Hepatocyte (in vitro differentiated cells): Measurements from ENCODE around the gene CLK1.

Experiments
- EZH2 ChIP-seq: fragments of 200-600 bp; sonication (generic); IDR thresholded peaks from 2 replicates; pipeline ENCODE4 v1.6.1; 2016; ENCODE audit warnings: antibody characterized with exemption, mild to moderate bottlenecking, borderline replicate concordance
- TF ChIP-seq, protein P1 (sequence below): fragments of 200-600 bp; sonication (generic); IDR thresholded peaks from 2 replicates; pipeline ENCODE4 v1.5.1; 2016; ENCODE audit warnings: antibody characterized with exemption, mild to moderate bottlenecking; ENCODE audit not compliant: poor library complexity

DNA sequence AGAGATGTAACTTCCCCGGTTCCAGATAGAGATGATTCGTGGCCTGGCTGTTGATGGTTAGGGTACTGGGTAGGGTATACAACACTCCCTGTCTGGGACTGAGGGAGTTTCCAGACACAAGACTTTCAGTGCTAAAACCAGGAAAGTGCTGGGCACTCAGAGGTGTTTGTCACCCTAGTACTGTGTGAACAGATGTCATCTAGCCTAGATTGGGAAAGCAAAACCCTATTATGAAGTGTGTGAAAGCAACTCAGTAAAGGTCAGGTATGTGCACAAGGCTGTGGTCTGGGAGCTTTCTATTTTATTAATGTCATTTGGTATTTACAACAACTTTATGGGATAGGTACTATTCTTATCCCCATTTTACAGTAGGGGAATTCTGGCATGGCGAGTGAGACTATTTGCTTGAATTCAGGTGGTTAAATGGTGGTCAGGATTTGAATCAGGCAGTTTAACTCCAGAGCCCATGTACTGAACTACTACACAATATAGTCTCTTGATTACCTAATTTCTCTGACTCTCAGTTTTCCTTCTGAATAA lies 50.1 kb downstream of the CLK1 start:
- TF ChIP-seq, protein P1, sequence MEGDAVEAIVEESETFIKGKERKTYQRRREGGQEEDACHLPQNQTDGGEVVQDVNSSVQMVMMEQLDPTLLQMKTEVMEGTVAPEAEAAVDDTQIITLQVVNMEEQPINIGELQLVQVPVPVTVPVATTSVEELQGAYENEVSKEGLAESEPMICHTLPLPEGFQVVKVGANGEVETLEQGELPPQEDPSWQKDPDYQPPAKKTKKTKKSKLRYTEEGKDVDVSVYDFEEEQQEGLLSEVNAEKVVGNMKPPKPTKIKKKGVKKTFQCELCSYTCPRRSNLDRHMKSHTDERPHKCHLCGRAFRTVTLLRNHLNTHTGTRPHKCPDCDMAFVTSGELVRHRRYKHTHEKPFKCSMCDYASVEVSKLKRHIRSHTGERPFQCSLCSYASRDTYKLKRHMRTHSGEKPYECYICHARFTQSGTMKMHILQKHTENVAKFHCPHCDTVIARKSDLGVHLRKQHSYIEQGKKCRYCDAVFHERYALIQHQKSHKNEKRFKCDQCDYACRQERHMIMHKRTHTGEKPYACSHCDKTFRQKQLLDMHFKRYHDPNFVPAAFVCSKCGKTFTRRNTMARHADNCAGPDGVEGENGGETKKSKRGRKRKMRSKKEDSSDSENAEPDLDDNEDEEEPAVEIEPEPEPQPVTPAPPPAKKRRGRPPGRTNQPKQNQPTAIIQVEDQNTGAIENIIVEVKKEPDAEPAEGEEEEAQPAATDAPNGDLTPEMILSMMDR = no peak
- no peak for TF ChIP-seq EZH2
